Measurements from ENCODE around the gene SUSD3.

- TF ChIP-seq CTCF (conservative IDR thresholded peaks at IDR 0.05) = no peak
- TF ChIP-seq ZFX (IDR thresholded peaks at IDR 0.05) = no peak
These were observed 32.6 kb downstream of the SUSD3 start for GRCh38 chr9:93091056-93091452.
